ENCODE results near the gene ABCG2. TPM values are rescaled to one million over a fixed set of nuclear protein-coding genes. Genes with fewer than 3 reads are reported as not detected.

ABCG2 gene
- polyA plus RNA-seq, 3 donors, result 0.22 to 0.89 (median 0.31) TPM

DNA sequence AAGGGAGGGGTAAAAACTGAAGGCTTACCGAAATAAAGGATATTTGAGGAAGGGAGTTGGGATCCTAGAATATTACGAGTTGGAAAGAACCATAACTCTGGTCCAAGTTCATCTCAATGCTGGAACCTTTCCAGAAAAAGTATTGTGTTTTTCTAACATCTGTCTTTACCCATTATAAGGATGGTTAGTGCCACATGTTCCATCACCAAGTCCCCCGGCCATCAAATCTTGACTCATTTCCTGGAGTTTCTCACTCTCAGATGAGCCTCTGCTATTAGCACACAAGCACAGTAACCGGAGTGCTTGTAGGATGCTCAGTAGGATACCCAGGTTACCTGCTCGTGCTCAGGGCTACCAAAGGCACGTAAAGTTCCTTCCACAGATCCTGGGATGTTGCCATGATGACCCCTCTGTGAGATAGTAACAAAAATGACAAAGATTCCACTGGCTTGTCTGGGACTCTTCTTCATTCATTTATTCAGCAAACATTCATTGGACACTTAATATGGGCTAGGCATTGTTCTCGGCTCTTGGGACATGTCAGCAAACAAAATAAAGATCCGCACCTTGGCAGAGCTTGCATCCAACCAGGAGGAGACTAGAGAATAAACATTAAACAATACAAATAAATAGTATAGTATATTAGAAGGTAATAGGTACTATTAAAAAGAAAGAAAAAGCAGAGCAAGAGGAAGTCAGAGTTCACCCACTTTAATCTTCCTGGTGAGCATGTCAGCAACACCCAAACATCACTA lies 114.7 kb downstream of the ABCG2 start:
- H3K27ac ChIP-seq (ENCODE audit: low read depth, low read length), result no peak overlapping the region
- WGBS, 3 donors, result 83 to 93% (median 83%) methylated on average over 8 of the region's 8 CpGs

DNA sequence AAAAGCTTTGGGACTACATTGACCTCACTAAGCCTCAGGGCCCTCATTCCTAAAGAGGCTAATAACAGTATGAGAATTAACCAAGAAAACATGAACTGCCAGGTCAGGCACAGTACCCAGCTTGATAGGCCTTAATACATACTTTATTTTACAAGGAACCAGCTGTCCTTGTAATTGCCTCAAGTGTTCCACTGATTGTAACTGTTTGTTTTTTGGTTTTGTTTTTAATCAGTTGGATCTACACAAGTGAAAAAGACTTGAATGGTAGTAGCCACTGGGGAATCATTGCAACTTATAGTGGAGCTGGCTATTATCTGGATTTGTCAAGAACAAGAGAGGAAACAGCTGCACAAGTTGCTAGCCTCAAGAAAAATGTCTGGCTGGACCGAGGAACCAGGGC lies 115.4 kb downstream of the ABCG2 start:
- WGBS, 3 donors, result 38 to 57% (median 41%) methylated on average over 1 of the region's 1 CpG
- no peak overlapping the region for H3K27ac ChIP-seq (ENCODE audit: low read depth, low read length)

DNA sequence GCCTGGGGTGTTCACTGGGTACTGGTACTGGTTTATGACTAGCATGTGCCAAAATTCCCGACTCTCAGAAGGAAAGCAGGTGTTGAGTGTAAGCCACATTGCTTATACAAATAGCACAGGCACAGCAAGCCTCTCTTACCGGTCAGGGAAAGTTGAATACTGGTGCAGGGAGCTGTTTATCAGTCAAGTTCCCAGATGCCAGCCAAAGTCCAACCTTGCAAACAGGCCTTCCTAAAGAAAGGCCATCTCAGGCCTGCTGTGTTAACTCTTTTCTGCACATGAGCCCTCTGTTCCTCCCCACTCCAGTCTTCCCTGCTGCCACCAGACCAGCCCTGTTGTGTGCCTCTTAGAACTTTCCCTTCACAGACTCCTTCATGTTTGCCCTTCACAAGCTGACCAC lies 116.8 kb downstream of the ABCG2 start:
- 36 to 86% (median 85%) methylated on average over 2 of the region's 2 CpGs for WGBS, 3 donors
- H3K27ac ChIP-seq (ENCODE audit: low read depth, low read length), result no peak overlapping the region

DNA sequence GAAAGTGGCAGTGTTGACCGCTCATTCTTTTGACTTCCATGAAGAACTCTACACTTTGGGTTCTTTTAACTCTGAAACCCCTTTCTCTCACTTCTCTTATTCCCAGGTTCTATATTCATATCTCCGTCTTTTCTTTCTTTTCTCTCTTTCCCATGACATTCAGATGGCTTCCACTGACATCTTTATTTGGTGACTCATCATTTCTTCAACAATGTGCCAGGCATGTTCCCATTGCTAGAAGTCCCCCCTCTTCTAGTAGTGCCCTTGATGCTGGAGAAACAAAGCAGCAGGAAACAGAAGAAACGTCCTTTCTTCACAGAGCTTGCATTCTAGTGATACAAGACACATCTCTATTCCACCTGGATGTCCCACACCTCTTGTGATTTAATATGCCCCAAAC lies 117.7 kb downstream of the ABCG2 start:
- no peak overlapping the region for H3K27ac ChIP-seq (ENCODE audit: low read depth, low read length)
- WGBS, 3 donors, result 84 to 92% (median 91%) methylated on average over 3 of the region's 3 CpGs

Other genes starting within 250 kb of the ABCG2 start
- 10 to 100 TPM; 16.3 to 23.4 (median 17.1) TPM for gene SPP1, start 182.9 kb downstream of the ABCG2 start, polyA plus RNA-seq
- 10 to 100 TPM in 2 of 3 donors, 1 to 10 TPM in 1; 7.3 to 26.2 (median 17.8) TPM for gene PKD2, start 151.0 kb downstream of the ABCG2 start, polyA plus RNA-seq
- 1 to 10 TPM; 4.4 to 7.5 (median 7.3) TPM for gene PPM1K, start 125.9 kb upstream of the ABCG2 start, polyA plus RNA-seq
- gene HERC6, start 220.2 kb upstream of the ABCG2 start, polyA plus RNA-seq, result 1 to 10 TPM; 1.7 to 5.2 (median 4.0) TPM

All from adipose tissue (tissue), 3 donors.